Aorta (tissue), 5 donors: ENCODE results near the gene NDST4. TPM values are rescaled to one million over a fixed set of nuclear protein-coding genes. Genes with fewer than 3 reads are reported as not detected.
"Not testable (repeated sequence)": the region's sequence is repeated elsewhere in the genome, so short reads cannot be mapped to it uniquely, and the experiment has no call there.

Experiments
- ATAC-seq: fragments of 200-7000 bp; cut with Tn5 transposase; one replicate; pipeline ENCODE4 v1.9.1; 2022; ENCODE audit warnings: moderate library complexity; ENCODE audit not compliant: low FRiP score
- DNase-seq, 2 donors: peaks; one replicate each; pipeline ENCODE4 v3.0.0-alpha.2; 2020
- H3K27ac ChIP-seq, 2 donors: one replicate each; pipeline ENCODE4 v1.5.1; 2013; ENCODE audit warnings: low read length in 2 of 2, mild to moderate bottlenecking in 2 of 2, moderate library complexity in 2 of 2, control low read depth in 1 of 2, inconsistent platforms in 1 of 2, low read depth in 1 of 2
- H3K27me3 ChIP-seq, 2 donors: one replicate each; pipeline ENCODE4 v1.6.1; 2013; ENCODE audit warnings: control low read depth in 1 of 2, low read length in 1 of 2, mild to moderate bottlenecking in 1 of 2, moderate library complexity in 1 of 2; ENCODE audit not compliant: insufficient read depth in 2 of 2, control insufficient read depth in 1 of 2
- H3K36me3 ChIP-seq, 2 donors: one replicate each; pipeline ENCODE4 v1.6.1; 2013; ENCODE audit warnings: control low read depth in 1 of 2, low read length in 1 of 2, mild to moderate bottlenecking in 1 of 2; ENCODE audit not compliant: insufficient read depth in 2 of 2, control insufficient read depth in 1 of 2
- H3K4me1 ChIP-seq, 2 donors: one replicate each; pipeline ENCODE4 v1.6.1; 2013; ENCODE audit warnings: low read length in 2 of 2, control low read depth in 1 of 2, mild to moderate bottlenecking in 1 of 2, moderate library complexity in 1 of 2; ENCODE audit not compliant: insufficient read depth in 2 of 2, control insufficient read depth in 1 of 2
- H3K4me3 ChIP-seq, 2 donors: one replicate each; pipeline ENCODE4 v1.5.1; 2013; ENCODE audit warnings: low read length in 2 of 2, control low read depth in 1 of 2, mild to moderate bottlenecking in 1 of 2
- H3K9me3 ChIP-seq: one replicate; pipeline ENCODE4 v1.6.1; 2013; ENCODE audit warnings: mild to moderate bottlenecking, low read length; ENCODE audit not compliant: control insufficient read depth
- WGBS, 2 donors: extraction: QIAGEN DNeasy Blood & Tissue Kit; methylation state at CpG; one replicate each; pipeline ENCODE4 v1.1.7; 2013; 5-methylcytosine and 5-hydroxymethylcytosine counted together
- intact Hi-C, 2 donors: fragments of 100-400 bp; cut with DNase I; formaldehyde crosslinking; loops; one replicate each; pipeline versions ENCODE4 v1.14.2 to v1.15.0; 2022
- polyA plus RNA-seq, 2 donors: library from polyadenylated mRNA; stranded (reverse); fragments of 200-250 nt; gene quantifications; one replicate each; pipeline ENCODE4 v1.2.3, GENCODE V29; 2013
- total RNA-seq, 2 donors: library from RNA; stranded (reverse); fragmentation: NEBNext Ultra II Directional; extraction: Animal tissue kit (Norgen Biotek cat#: 25700); gene quantifications; one replicate each; pipeline ENCODE4 v1.2.1, GENCODE V29; 2021
- donor health status: healthy with polysubstance abuse.
- donor health status: Bipolar disorder and iron deficiency.
- donor health status: DM: no; HTN: no; CAD: no.
- donor health status: DM: no; HTN: no; CAD: no.
- donor health status: DM: yes; HTN: yes; CAD: no.

The NDST4 gene
- total and polyA plus RNA-seq, 4 donors: not detected

GRCh38 chr4:114999880-115000279 is 113.5 kb downstream of the NDST4 start:
- ATAC-seq: no peak
- no peak for DNase-seq
- intact Hi-C loops: no loop called here
- H3K27me3 ChIP-seq: no peaks in the 10 kb centered on the region
- H3K27ac ChIP-seq: no peak overlapping the region
- no peak overlapping the region for H3K4me3 ChIP-seq
- WGBS, 2 donors: 40 to 50% methylated on average over 1 of the region's 1 CpG
- no peaks in the 10 kb centered on the region for H3K36me3 ChIP-seq
- no peaks in the 10 kb centered on the region for H3K9me3 ChIP-seq
- no peaks in the 10 kb centered on the region for H3K4me1 ChIP-seq

GRCh38 chr4:114998316-114998715 is 115.1 kb downstream of the NDST4 start:
- no peak for ATAC-seq
- H3K4me1 ChIP-seq: no peaks in the 10 kb centered on the region
- no peaks in the 10 kb centered on the region for H3K27me3 ChIP-seq
- H3K9me3 ChIP-seq: no peaks in the 10 kb centered on the region
- H3K27ac ChIP-seq: no peak overlapping the region
- intact Hi-C loops: no loop called here
- no peak for DNase-seq
- H3K36me3 ChIP-seq: no peaks in the 10 kb centered on the region
- H3K4me3 ChIP-seq: no peak overlapping the region

- ATAC-seq (no peak), DNase-seq (no peak)
- Histone ChIP-seq H3K4me3 (no peak overlapping the region), H3K27ac (no peak overlapping the region), H3K36me3 (no peaks in the 10 kb centered on the region), H3K27me3 (no peaks in the 10 kb centered on the region), H3K4me1 (no peaks in the 10 kb centered on the region), H3K9me3 (no peaks in the 10 kb centered on the region)
- intact Hi-C loops: no loop called here
- 23 to 33% methylated on average over 2 of the region's 2 CpGs for WGBS, 2 donors
Observed at GRCh38 chr4:114997576-114998247, 115.7 kb downstream of the NDST4 start.

GRCh38 chr4:114986133-114986532 is 127.3 kb downstream of the NDST4 start:
- 62 to 65% methylated on average over 4 of the region's 4 CpGs for WGBS, 2 donors

GRCh38 chr4:114980932-114981708 is 132.3 kb downstream of the NDST4 start:
- Histone ChIP-seq H3K9me3 (no peaks in the 10 kb centered on the region), H3K27me3 (no peaks in the 10 kb centered on the region), H3K4me3 (no peak overlapping the region), H3K4me1 (no peaks in the 10 kb centered on the region), H3K36me3 (no peaks in the 10 kb centered on the region), H3K27ac (no peak overlapping the region)
- DNase-seq (no peak), ATAC-seq (no peak)
- intact Hi-C loops: no loop called here
- 74 to 79% methylated on average over 5 of the region's 5 CpGs for WGBS, 2 donors

More at GRCh38 chr4:114986133-114986532, 127.3 kb downstream of the NDST4 start:
- intact Hi-C loops: no loop called here
- H3K27ac ChIP-seq: no peak overlapping the region
- no peaks in the 10 kb centered on the region for H3K36me3 ChIP-seq
- no peak overlapping the region for H3K4me3 ChIP-seq
- H3K4me1 ChIP-seq: no peaks in the 10 kb centered on the region
- H3K27me3 ChIP-seq: no peaks in the 10 kb centered on the region
- H3K9me3 ChIP-seq: no peaks in the 10 kb centered on the region
- no peak for ATAC-seq
- no peak for DNase-seq

GRCh38 chr4:114980399-114980798 is 133.0 kb downstream of the NDST4 start:
- H3K27ac ChIP-seq, DNase-seq, H3K4me1 ChIP-seq, ATAC-seq, H3K36me3 ChIP-seq, H3K27me3 ChIP-seq, H3K4me3 ChIP-seq, intact Hi-C loops, H3K9me3 ChIP-seq: not testable (repeated sequence)
- WGBS, 2 donors: 89 to 91% methylated on average over 7 of the region's 7 CpGs

- WGBS, 2 donors: 95 to 100% methylated on average over 1 of the region's 1 CpG
- ATAC-seq (no peak), DNase-seq (no peak)
- Histone ChIP-seq H3K4me3 (no peak overlapping the region), H3K4me1 (no peaks in the 10 kb centered on the region), H3K36me3 (no peaks in the 10 kb centered on the region), H3K9me3 (no peaks in the 10 kb centered on the region), H3K27me3 (no peaks in the 10 kb centered on the region), H3K27ac (no peak overlapping the region)
- intact Hi-C loops: no loop called here
Observed at GRCh38 chr4:114976901-114977300, 136.5 kb downstream of the NDST4 start.

- Histone ChIP-seq H3K27me3 (no peaks in the 10 kb centered on the region), H3K4me3 (no peak overlapping the region), H3K27ac (no peak overlapping the region), H3K4me1 (no peaks in the 10 kb centered on the region), H3K36me3 (no peaks in the 10 kb centered on the region), H3K9me3 (no peaks in the 10 kb centered on the region)
- DNase-seq: no peak
- no peak for ATAC-seq
- intact Hi-C loops: no loop called here
Observed at GRCh38 chr4:114964026-114964425, 149.4 kb downstream of the NDST4 start.

GRCh38 chr4:114945616-114946015 is 167.8 kb downstream of the NDST4 start:
- 79% methylated on average over 1 of the region's 1 CpG for WGBS, 2 donors
- no peaks in the 10 kb centered on the region for H3K4me1 ChIP-seq
- no peaks in the 10 kb centered on the region for H3K27me3 ChIP-seq
- DNase-seq (no peak), ATAC-seq (no peak)
- H3K9me3 ChIP-seq: no peaks in the 10 kb centered on the region
- H3K36me3 ChIP-seq: no peaks in the 10 kb centered on the region
- H3K27ac ChIP-seq: no peak overlapping the region
- intact Hi-C loops: no loop called here
- no peak overlapping the region for H3K4me3 ChIP-seq
